ENCODE data around the gene WDFY3.

DNA sequence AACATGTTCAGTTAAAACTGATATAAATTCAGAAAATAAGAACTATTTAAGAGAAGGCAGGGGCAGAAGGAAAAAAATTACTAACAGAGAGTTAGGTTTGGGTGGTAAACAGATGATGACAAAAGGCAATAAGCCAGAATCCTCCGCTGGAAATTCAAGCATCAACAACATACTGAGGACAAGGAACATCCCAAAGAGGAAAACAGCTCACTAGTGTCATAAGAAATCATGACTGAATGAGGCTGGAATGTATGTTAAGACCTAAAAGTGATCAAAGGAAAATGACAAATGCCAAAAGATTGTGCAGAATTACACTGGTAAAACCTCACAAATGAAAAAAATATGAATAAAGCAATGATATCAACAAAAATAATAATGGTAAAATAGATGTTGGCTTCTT, 88.4 kb downstream of the WDFY3 start:
- TF ChIP-seq, protein P1, sequence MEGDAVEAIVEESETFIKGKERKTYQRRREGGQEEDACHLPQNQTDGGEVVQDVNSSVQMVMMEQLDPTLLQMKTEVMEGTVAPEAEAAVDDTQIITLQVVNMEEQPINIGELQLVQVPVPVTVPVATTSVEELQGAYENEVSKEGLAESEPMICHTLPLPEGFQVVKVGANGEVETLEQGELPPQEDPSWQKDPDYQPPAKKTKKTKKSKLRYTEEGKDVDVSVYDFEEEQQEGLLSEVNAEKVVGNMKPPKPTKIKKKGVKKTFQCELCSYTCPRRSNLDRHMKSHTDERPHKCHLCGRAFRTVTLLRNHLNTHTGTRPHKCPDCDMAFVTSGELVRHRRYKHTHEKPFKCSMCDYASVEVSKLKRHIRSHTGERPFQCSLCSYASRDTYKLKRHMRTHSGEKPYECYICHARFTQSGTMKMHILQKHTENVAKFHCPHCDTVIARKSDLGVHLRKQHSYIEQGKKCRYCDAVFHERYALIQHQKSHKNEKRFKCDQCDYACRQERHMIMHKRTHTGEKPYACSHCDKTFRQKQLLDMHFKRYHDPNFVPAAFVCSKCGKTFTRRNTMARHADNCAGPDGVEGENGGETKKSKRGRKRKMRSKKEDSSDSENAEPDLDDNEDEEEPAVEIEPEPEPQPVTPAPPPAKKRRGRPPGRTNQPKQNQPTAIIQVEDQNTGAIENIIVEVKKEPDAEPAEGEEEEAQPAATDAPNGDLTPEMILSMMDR (IDR thresholded peaks at IDR 0.05; ENCODE audit: insufficient read depth, low read depth, low read length) = no peak
- no peak for TF ChIP-seq EZH2 (IDR thresholded peaks at IDR 0.05; ENCODE audit: insufficient read depth, low read length)
